ENCODE data around the gene MRPL53.

- no peak for TF ChIP-seq CTCF (IDR thresholded peaks at IDR 0.05; ENCODE audit: low read depth, low read length)
- no peak for TF ChIP-seq EZH2phosphoT487 (IDR thresholded peaks at IDR 0.05; ENCODE audit: low read depth)
Observed at GRCh38 chr2:74503506-74504475, 31.3 kb upstream of the MRPL53 start.
